ENCODE data around the gene UPF3A.

UPF3A gene

GRCh38 chr13:114264886-114265611, 16.4 kb upstream of the UPF3A start:
- no peak for DNase-seq

- DNase-seq, result no peak
Measured at GRCh38 chr13:114266241-114266640, 15.2 kb upstream of the UPF3A start.

- no peak for DNase-seq
Measured at GRCh38 chr13:114268344-114269280, 12.8 kb upstream of the UPF3A start.

- DNase-seq, result no peak
Measured at GRCh38 chr13:114269281-114269770, 12.1 kb upstream of the UPF3A start.

GRCh38 chr13:114272977-114273376, 8.4 kb upstream of the UPF3A start:
- DNase-seq, result no peak

- no peak for DNase-seq
Measured at GRCh38 chr13:114275304-114275703, 6.1 kb upstream of the UPF3A start.

GRCh38 chr13:114279146-114279545, 2.3 kb upstream of the UPF3A start:
- no peak for DNase-seq

GRCh38 chr13:114279758-114280355, 1.5 kb upstream of the UPF3A start:
- no peak for DNase-seq

GRCh38 chr13:114282041-114282670, 755 bp downstream of the UPF3A start:
- DNase-seq, result peak; percentile 80

GRCh38 chr13:114283576-114283975, 2.2 kb downstream of the UPF3A start:
- DNase-seq, result no peak

GRCh38 chr13:114284680-114285079, 3.3 kb downstream of the UPF3A start:
- no peak for DNase-seq

- no peak for DNase-seq
Measured at GRCh38 chr13:114285166-114285808, 3.9 kb downstream of the UPF3A start.

GRCh38 chr13:114286808-114287207, 5.4 kb downstream of the UPF3A start:
- no peak for DNase-seq

- DNase-seq, result no peak
Measured at GRCh38 chr13:114288157-114288591, 6.8 kb downstream of the UPF3A start.

- no peak for DNase-seq
Measured at GRCh38 chr13:114296448-114296847, 15.0 kb downstream of the UPF3A start.

- DNase-seq, result no peak
Measured at GRCh38 chr13:114296902-114297301, 15.5 kb downstream of the UPF3A start.

GRCh38 chr13:114298866-114299265, 17.5 kb downstream of the UPF3A start:
- DNase-seq, result no peak

- DNase-seq, result no peak
Measured at GRCh38 chr13:114299604-114300305, 18.4 kb downstream of the UPF3A start.

GRCh38 chr13:114303700-114304327, 22.4 kb downstream of the UPF3A start:
- DNase-seq, result no peak

- no peak for DNase-seq
Measured at GRCh38 chr13:114304346-114305034, 23.1 kb downstream of the UPF3A start.

Data from central memory CD4-positive, alpha-beta T cell (primary cell).